Hepatic stellate cell (primary cell): ENCODE measurements around the gene LY6G6C.
A peak's percentile ranks its signal among the peaks of the same experiment; 100 is the strongest.

Experiments used
- DNase-seq: peaks from one replicate; pipeline ENCODE4 v3.0.0; 2011; ENCODE audit warnings: low spot score

The LY6G6C gene, protein sequence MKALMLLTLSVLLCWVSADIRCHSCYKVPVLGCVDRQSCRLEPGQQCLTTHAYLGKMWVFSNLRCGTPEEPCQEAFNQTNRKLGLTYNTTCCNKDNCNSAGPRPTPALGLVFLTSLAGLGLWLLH

DNA sequence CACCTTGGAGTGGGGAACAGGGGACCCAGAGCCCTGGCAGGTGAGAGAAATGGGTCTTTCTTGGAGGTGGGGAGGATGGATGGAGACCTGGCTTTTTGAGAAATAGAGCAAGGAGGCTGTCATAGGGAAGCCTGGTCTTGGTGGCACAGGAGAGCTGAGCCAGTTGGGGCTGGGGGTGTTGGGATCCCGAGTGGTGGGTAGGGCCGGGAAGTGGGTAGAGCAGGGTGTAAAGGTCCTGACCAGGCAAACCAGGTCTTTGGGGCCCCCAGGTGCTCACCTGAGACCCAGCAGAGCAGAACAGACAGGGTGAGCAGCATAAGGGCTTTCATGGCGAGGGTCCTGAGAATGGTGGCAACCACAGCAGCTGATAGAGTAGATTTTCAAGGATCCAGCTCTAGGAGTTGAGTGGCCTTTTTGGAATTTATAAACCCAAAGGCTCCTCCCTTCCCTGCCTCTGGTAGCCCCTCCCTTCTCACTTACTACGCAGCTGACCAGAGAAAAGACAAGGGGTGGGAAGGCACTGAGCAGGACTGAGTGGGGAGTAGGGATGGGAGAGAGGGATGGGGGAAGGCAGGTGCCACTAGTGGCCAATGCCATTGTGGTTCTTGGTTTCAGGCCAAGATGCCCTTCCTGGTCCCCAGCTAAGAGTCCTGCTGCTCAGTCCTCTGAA lies at the start of gene LY6G6C:
TSS of gene LY6G6C (minus strand) at position 396 of the 670 bp plus-strand sequence. CDS start at position 329, 67 bp downstream.
- no peak for DNase-seq

DNA sequence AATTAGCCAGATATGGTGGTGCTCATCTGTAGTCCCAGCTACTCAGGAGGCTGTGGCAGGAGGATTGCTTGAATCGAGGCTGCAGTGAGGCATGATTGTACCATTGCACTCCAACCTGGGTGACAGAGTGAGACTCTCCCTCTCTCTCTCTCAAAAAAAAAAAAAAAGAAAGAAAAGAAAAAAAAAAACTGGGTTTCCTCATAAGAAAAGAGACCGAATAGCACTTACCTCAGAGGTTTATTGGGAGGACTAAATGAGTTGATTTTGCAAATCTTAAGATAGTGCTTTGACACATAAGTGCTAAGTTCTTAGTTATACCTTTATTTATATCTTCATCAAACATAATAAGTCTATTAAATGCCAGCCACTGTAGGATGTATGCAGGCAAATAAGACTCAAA lies 49.3 kb upstream of the LY6G6C start:
- DNase-seq, result no peak

DNA sequence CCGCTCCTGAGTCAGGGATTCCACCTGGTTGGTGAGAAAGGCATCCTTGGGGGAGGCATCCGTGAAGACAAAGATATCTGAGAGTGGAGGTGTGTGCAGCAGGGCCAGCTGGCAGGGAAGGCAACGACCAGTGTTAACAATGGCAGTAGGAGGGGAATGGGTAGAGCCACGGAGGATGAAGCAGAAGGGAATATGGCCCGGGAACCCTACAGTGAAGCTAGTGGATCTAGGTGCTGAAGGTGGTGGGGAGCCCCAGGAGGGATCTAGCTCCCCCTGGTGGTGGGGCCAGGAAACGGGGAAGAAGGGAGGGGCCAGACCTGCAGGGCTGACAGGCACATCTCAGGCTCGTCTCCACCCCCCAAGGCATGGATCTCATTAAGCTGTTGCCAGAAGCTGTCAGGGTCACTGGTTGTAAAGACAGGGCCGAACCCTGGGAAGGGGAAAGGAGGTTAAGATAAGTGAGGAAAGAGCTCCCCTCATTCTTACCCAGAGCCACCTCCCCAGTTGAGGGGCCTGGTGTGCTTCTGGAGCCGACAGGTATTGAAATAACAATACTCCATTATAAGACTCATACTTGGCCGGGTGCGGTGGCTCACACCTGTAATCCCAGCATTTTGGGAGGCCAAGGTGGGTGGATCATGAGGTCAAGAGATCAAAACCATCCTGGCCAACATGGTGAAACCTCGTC lies 48.3 kb upstream of the LY6G6C start:
- peak; percentile 87 for DNase-seq

DNA sequence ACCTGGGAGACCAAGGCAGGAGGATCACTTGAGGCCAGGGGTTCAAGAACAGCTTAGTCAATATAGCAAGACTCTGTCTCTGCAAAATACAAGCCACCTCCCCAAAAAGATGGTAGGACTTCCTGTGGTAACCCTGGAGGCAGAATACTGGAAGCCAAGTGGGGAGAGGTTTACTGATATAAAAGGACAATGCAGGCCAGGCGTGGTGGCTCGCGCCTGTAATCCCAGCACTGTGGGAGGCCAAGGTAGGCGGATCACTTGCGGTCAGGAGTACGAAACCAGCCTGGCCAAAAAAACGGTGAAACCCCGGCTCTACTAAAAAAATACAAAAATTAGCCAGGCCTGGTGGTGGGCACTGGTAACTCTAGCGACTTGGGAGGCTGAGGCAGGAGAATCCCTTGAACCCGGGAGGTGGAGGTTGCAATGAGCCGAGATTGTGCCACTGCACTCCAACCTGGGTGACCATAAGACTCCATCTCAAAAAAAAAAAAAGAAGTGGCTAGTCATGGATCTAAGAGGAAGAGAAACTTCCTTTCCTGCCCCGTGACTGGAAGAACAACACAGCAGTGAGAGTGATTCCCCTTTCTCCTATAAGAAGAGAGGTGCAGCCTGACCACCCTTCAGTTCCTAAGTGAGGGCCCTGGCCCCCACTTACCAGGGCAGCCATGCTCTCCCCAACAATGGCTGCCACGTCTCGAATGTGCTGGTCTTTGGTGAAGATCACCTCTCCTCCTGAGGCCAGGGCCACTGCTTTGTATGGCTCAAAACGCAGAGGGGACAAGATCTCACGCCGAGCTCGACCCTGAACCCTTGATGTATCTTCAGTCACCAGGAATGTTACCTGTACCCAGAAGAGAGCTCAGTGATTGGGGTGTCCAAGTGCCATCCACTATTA lies 47.1 kb upstream of the LY6G6C start:
- DNase-seq, result no peak

DNA sequence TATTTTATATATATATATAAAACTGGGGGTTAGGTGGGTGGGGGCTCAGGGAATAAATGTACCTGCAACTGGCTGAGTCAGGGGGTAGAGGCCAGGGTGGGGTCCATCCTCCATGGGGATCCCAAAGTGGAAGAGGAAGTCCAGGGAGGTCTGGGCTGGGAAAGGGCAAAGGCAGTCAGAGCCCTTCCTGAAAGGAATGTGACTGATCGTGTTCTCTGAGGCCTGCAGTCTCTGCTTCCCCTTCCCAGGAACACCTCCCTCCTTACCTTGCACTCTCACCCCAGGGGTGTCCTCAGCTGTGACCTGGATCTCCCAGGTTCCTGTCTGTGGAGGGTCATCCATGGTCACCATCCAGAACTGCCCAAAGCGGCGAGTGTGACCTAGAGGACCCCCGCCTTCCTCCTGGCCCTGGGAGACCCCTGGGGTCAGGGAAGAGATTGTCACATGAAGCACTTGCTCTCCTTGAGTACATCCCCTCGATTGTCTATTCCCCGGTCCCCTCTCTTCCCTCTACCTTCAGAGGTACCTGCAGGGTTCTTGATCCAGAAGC lies 45.6 kb upstream of the LY6G6C start:
- no peak for DNase-seq

DNA sequence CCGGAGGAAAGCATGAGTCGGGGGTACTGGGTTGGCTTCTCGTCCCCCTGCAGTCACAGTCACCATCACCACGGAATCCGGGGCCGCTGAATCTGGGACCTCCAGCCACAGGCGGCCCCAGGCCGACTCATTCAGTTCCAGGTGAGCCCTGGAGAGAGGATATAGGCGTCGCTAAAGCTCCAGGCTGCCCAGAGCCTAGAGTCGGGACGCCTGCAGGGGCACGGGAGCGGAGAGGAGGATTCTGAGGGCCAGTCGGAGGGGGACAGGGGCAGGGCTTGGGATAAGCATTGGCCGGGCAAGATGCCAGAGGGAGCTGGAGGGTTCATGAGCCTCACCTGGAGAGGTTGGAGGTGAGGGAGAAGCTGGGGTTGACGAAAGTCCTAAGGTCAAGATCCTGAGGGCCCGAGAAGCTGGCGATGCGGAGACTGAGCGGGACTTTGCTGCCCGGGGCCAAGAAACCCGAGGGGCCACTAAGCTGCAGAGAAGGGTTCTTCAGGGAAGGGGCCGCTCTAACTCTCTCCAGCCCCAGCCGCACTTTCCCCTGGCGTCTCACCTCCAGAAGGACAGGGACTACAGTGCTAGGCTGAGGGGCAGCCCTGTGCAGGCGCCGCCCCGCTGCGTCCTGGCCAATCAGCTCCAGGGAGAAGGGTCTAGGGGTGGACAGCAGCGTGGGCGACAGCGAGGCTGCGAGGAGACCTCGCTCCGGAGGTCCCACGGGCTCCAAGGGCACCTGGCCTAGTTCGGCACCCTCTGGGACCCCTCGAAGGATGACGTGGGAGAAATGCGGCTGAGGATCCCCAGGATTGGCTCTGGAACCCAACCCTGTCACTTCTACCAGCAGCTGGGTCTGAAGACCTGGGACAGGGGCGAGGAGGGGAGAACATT lies 44.6 kb upstream of the LY6G6C start:
- peak; percentile 55 for DNase-seq

DNA sequence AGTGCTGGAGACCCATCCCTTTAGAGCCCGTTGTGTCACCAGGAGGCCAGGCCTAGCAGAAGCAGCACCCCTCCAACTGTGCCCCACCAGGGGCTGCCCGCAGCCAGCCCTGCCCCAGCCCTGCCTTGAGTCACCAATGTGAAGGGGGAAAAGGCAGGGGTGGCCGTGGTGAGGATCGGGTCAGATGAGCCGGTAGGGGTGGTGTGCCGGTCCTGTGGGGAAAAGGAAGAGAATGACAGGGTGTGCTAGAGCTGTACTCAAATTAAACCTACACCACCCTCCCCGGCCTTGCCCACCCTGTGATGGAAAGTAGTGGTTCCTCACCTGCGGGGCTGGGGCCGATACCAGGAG lies 44.0 kb upstream of the LY6G6C start:
- no peak for DNase-seq

DNA sequence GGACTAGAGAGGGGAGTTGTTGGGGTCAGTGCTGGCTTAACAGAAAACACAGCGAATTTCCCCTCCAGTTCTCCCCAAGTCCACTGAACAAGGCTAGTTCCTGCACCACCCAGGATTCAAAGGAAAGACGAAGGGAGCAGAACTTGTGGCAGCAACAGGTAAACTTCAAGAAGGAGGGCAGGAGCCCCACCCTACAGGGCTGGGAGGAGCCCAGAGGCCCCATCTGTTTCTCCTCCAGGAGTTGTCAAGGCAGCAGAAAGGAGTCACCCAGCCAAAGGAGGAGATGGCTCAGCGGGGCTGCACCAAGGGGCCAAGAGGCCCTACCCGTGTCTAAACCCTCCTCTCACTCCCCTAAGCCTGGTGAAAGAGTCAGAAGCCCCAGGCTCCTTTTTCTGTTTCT lies 42.7 kb upstream of the LY6G6C start:
- peak; percentile 40 for DNase-seq

DNA sequence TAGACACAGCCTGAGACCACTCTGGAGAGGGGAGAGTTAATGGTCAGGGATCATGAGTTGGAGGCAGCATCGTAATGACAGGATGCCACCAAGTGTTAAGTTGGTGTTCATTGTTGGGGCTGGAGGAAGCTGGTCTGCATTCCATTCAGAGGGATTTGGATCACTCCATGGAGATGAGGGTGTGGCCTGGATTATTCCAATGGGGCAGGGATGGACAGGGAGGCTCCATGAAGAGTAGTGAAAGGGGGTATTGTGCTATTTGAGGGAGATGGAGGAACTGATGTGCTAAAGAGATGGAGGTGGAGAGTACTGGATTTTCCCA lies 42.0 kb upstream of the LY6G6C start:
- DNase-seq, result peak; percentile 96

DNA sequence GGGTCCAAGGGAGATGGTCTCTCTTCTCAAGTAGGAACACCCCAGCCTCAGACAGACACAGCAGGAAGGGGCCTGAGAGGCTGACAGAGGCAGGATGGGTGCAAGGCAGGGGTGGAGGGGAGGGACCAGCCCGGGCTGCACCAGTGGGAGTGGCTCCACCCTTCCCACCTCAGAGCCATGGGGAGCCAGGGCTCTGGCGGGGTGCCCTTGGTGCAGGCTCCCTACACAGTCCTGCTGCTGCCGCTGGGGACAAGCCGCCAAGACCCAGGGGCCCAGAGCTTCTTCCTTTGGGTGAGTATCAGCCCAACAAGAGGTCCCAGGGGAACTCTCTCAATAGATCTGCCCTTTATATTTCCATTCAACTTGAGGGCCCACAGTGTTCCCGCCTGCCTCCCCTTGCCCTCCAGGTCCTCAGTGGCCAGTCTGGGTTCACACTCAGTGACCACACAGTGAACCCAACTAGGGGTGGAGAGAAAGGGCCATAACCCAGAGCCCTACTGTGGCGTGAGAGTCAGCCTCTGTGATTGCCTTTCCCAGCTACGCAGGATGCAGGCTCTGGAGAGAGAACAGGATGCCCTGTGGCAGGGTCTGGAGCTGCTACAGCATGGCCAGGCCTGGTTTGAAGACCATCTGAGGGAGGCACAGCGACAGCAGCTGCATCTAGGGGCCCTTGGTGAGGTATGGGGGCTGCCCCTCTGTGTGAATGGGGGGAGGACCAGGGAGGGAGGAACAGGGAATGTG lies 41.5 kb upstream of the LY6G6C start:
- peak; percentile 37 for DNase-seq

DNA sequence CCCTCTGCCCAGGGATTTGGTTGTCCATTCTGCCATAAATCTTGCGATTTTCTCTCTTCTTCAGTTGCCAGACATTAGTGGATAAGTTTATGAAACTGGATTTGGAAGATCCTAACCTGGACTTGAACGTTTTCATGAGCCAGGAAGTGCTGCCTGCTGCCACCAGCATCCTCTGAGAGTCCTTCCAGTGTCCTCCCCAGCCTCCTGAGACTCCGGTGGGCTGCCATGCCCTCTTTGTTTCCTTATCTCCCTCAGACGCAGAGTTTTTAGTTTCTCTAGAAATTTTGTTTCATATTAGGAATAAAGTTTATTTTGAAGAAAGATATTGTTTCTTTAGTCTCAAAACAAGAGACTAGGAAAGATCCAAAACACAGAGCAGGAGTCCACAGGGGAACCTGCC lies 40.8 kb upstream of the LY6G6C start, which contains the start of gene SAPCD1:
TSS of gene SAPCD1 (plus strand) at position 301 of the 400 bp plus-strand sequence. CDS start 399 bp downstream, outside the sequence.
- no peak for DNase-seq

DNA sequence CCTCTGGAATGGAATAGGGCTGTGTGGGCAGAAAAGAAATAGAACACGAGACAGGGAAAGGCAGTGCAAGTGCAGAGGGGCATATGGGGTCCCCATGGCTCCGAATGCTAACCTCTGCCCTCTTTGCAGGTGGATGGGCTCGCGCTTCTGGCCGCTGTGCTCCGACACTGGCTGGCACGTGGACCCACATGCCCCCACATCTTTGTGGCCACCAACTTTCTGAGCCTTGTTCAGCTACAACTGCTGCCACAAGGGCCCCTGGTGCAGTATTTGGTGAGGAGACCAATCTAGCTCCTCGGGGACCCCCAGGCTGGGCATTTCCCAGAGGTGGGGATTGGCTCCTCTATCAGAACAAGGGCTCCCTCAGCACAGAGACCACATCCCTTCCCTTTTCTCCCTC lies 39.8 kb upstream of the LY6G6C start:
- no peak for DNase-seq

DNA sequence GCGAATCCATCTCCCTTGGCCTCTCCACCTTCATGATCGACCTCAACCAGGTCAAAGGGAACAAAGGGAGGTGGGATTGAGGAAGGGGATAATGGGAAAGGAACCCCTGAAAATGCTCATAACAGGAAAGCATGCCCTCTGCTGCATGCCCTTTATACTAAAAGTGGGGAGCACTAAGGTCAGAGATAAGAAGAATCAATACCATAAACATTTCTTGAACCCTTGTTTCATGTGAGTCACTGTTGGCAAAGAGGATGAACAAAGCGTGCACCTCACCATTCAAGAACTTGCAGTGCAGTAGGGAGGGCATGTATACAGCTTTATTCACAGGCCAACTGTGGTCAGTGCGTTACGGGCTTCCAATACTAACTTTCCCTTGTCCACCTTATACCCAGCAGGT lies 39.2 kb upstream of the LY6G6C start:
- no peak for DNase-seq

DNA sequence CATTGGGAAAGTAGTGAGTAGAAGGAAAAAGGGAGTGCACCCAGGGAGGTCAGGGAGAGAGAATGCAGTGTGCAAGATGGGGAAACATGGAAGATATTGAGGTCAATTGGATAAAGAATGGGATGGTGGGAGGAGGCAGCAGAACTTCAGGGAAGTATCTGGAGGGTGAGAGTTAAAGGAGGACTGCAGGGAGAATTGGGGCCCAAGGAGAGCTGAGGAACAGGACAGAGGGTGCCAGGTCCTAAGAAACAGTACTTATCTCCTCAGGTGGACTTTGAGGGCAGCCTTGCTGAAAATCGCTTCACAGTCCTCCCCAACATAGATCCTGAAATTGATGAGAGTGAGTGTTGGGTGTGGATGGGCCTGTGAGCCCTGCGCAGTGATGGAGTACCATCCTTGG lies 36.7 kb upstream of the LY6G6C start:
- DNase-seq, result no peak

DNA sequence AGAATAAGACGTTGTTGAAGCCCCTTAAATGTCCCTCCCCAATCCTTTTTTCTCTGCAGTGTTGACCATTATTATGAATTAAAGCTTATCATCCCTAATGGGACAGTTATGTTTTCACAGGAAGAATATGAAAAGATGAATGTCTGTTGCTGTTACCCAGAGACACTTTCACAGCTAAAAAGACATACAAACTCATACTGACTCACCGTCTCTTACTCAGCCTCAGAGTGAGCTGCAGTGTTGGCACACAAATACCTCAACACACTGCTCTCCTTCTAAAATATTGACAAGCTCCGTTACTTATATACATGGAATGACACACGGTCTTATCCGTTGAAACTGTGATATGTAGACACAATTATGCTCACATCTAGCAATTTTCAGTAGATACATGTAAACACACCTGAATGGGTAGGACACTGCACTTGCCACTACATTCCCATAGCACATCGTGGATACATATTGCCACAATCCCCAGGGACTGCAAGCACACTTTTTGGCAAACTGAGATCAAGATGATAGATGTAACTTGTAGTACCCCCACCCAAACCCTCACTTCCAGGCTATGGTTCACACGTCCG lies 31.3 kb upstream of the LY6G6C start:
- DNase-seq, result peak; percentile 79

DNA sequence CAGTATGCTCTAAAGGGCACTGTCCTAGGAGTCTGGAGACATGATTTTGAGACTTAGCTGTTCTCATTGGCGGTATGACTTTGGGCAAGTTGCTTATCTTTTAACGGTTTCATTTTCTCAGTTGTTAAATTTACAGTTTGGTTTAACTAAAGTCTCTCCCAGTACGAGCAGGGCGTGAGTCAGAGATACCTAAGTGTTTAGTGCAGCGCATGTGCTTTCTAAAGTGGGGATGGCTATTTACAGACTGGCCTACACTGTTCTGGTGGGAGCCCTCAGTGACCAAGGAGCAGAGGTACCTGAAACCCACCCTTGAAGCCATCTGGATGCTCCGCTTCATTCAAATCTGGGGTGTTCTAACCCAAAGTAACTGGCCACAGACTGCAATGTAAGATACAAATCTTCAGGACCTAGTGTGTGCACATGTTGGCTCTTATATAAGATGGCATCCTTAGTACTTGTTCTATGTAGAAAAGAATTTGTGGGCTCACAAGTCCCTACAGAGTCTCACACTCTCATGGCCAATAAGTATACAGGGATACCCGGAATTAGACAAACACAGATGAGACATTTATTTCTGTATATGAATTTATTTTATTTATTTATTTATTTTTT lies 29.0 kb upstream of the LY6G6C start:
- no peak for DNase-seq

DNA sequence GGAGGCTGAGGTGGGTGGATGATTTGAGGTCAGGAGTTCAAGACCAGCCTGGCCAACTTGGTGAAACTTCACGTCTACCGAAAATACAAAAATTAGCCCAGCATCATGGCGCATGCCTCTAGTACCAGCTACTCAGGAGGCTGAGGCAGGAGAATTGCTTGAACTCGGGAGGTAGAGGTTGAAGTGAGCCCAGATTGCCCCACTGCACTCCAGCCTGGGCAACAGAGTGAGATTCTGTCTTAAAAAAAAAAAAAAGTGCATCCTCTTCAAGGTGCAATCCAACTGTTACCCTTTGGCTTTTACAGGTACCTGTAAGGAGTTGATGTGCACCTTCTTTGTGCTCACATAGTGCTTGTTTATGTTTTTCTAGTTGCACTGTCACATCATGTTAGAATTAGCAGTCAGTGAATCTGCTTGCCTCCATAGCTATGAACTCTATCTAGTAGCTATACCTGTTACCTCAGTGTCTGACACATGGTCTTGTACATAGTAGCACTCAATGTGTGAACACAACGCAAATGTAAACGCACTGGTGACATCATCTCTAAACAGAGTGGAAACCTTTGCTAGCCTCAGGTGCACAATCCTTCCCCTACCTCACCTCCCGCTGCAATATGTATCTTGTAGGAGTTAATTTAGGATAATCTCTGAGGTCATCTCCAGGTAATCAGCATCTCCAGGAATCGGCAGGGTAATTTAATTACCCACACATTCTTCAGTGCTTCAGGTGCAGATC lies 27.9 kb upstream of the LY6G6C start:
- DNase-seq, result no peak

DNA sequence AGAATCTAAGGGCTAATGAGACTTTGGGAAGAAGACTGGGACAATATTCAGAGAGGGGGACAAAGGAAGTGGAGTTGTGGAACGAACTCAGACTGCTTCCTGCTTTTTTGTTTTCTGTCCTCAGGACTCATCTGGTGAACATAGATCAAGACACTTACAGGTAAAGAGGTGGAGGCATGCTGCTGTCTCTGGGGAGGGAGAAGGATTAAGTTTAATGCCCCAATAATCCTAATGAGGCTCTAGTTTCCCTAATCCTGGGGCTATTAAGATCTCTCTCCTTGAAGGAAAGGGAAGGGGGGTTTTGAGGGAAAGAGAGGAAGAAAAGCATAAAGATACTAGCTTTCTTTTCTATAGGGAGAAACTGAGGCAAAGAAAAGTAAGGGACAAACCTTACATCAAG lies 22.9 kb upstream of the LY6G6C start:
- no peak for DNase-seq

DNA sequence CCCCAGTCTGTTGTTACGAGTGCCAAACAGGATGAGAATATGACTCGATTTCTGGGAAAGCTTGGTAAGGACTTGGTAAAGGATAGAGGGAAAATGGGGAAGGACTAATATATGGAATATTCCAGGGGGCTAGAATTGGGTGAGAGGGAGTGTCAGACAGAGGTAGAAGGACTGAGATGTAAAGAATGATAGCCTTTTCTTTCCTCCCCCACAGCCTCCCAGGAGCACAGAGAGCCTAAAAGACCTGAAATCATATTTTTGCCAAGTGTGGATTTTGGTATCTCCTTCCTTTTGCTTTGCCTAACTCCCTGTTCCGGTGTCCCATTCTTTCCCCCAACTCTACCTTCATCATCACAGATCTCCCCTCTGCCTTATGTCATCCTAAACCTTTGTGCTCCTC lies 21.3 kb upstream of the LY6G6C start:
- DNase-seq, result no peak
